Measurements from ENCODE around the gene CBFA2T2. TPM values are rescaled to one million over a fixed set of nuclear protein-coding genes. Genes with fewer than 3 reads are reported as not detected.

CBFA2T2 gene
- total RNA-seq, 2 experiments from 2014 or later: 17.9 to 18.6 TPM

GRCh38 chr20:33521461-33521860, 31.6 kb downstream of the CBFA2T2 start:
- Mint-ChIP-seq H3K36me3 (ENCODE audit: low read depth) (peaks cover 16% of the 10 kb centered on the region), H3K9me3 (no peaks in the 10 kb centered on the region), H3K4me1 (ENCODE audit: low read depth) (peaks cover 20% of the 10 kb centered on the region), H3K27ac (no peak overlapping the region), H3K4me3 (no peak overlapping the region), H3K27me3 (no peaks in the 10 kb centered on the region)
- ChIA-PET CTCF (no interaction called here), POLR2A (no interaction called here)
- no peak for DNase-seq
- no peak overlapping the region for H3K27ac ChIP-seq (ENCODE audit: low read depth in 1 of 2, low read length in 2 of 2)
- no peak overlapping the region for H3K4me3 ChIP-seq (ENCODE audit: low read length)
- peaks cover 11% of the 10 kb centered on the region for H3K36me3 ChIP-seq (ENCODE audit: insufficient read depth, low read length)
- no peak for TF ChIP-seq CTCF (IDR thresholded peaks at IDR 0.05)
- intact Hi-C loops (cut with DNase I, micrococcal nuclease): no loop called here
- no peaks in the 10 kb centered on the region for H3K4me1 ChIP-seq (ENCODE audit: insufficient read depth, low read length)
- ATAC-seq (ENCODE audit: poor library complexity): no peak
- no peaks in the 10 kb centered on the region for H3K27me3 ChIP-seq (ENCODE audit: control insufficient read depth in 1 of 2, insufficient read depth in 2 of 2, low read length in 2 of 2)
- no peaks in the 10 kb centered on the region for H3K9me3 ChIP-seq (ENCODE audit: control insufficient read depth in 1 of 2, insufficient read depth in 1 of 2, low read length in 2 of 2)

- H3K36me3 ChIP-seq (ENCODE audit: insufficient read depth, low read length): peaks cover 13% of the 10 kb centered on the region
- no peaks in the 10 kb centered on the region for H3K27me3 ChIP-seq (ENCODE audit: control insufficient read depth in 1 of 2, insufficient read depth in 2 of 2, low read length in 2 of 2)
- intact Hi-C loops (cut with DNase I, micrococcal nuclease): no loop called here
- ATAC-seq (ENCODE audit: poor library complexity) (no peak), DNase-seq (peak in 1 of 14 experiments; percentile 10)
- no peak overlapping the region for H3K4me3 ChIP-seq (ENCODE audit: low read length)
- Mint-ChIP-seq H3K36me3 (ENCODE audit: low read depth) (peaks cover 21% of the 10 kb centered on the region), H3K4me3 (no peak overlapping the region), H3K4me1 (ENCODE audit: low read depth) (peaks cover 19% of the 10 kb centered on the region), H3K27ac (no peak overlapping the region), H3K27me3 (no peaks in the 10 kb centered on the region), H3K9me3 (no peaks in the 10 kb centered on the region)
- no peak for TF ChIP-seq CTCF (IDR thresholded peaks at IDR 0.05)
- no peaks in the 10 kb centered on the region for H3K4me1 ChIP-seq (ENCODE audit: insufficient read depth, low read length)
- no peak overlapping the region for H3K27ac ChIP-seq (ENCODE audit: low read depth in 1 of 2, low read length in 2 of 2)
- ChIA-PET POLR2A (no interaction called here), CTCF (no interaction called here)
- H3K9me3 ChIP-seq (ENCODE audit: control insufficient read depth in 1 of 2, insufficient read depth in 1 of 2, low read length in 2 of 2): no peaks in the 10 kb centered on the region
Observed at GRCh38 chr20:33522256-33522820, 32.4 kb downstream of the CBFA2T2 start.

- Histone ChIP-seq H3K27ac (ENCODE audit: low read depth in 1 of 2, low read length in 2 of 2) (no peak overlapping the region), H3K36me3 (ENCODE audit: insufficient read depth, low read length) (peaks cover 13% of the 10 kb centered on the region), H3K27me3 (ENCODE audit: control insufficient read depth in 1 of 2, insufficient read depth in 2 of 2, low read length in 2 of 2) (no peaks in the 10 kb centered on the region), H3K4me3 (ENCODE audit: low read length) (no peak overlapping the region), H3K4me1 (ENCODE audit: insufficient read depth, low read length) (no peaks in the 10 kb centered on the region), H3K9me3 (ENCODE audit: control insufficient read depth in 1 of 2, insufficient read depth in 1 of 2, low read length in 2 of 2) (no peaks in the 10 kb centered on the region)
- CTCF ChIA-PET: no interaction called here
- TF ChIP-seq CTCF (IDR thresholded peaks at IDR 0.05): no peak
- H3K9me3 Mint-ChIP-seq: no peaks in the 10 kb centered on the region
- no peaks in the 10 kb centered on the region for H3K27me3 Mint-ChIP-seq
- intact Hi-C loops (cut with DNase I, micrococcal nuclease): no loop called here
- DNase-seq (no peak), ATAC-seq (ENCODE audit: poor library complexity) (no peak)
- H3K36me3 Mint-ChIP-seq (ENCODE audit: low read depth): peaks cover 21% of the 10 kb centered on the region
- POLR2A ChIA-PET: interaction anchor here (0.6 to 1.1 kb wide), 2 partner anchors 22 to 31 kb away, joined by 3 to 4 read pairs; no protein-coding TSS in a partner anchor
- no peak overlapping the region for H3K27ac Mint-ChIP-seq
- peaks cover 22% of the 10 kb centered on the region for H3K4me1 Mint-ChIP-seq (ENCODE audit: low read depth)
- H3K4me3 Mint-ChIP-seq: no peak overlapping the region
Observed at GRCh38 chr20:33524261-33524660, 34.4 kb downstream of the CBFA2T2 start.

All from CD4-positive, alpha-beta T cell (primary cell).